A549 (cell line): ENCODE measurements around the gene TTC1. TPM values are rescaled to one million over a fixed set of nuclear protein-coding genes. Genes with fewer than 3 reads are reported as not detected.

Source experiments
- ATAC-seq, 2 experiments: fragments of 200-7000 bp in 1 of 2; fragments of >200 bp in 1 of 2; cut with Nextera tagmentation in 1 of 2; cut with Tn5 transposase in 1 of 2; 3 replicates each; pipeline versions ENCODE4 v1.8.0 to v1.9.1; 2018 to 2020; ENCODE audit warnings: mild to moderate bottlenecking in 1 of 2, moderate library complexity in 1 of 2
- CTCF ChIA-PET: fragments of 300-600 bp; sonication (Branson Sonifier 250); formaldehyde crosslinking; extraction: SDS; loops from one replicate; lab custom pipeline; 2021; ENCODE audit warnings: antibody characterized with exemption, inconsistent platforms; lab: Yijun Ruan, JAX
- POLR2A ChIA-PET: fragments of 350-600 bp; formaldehyde crosslinking; extraction: SDS; loops from one replicate; lab custom pipeline; 2021; ENCODE audit warnings: antibody characterized with exemption, inconsistent platforms; lab: Yijun Ruan, JAX
- DNase-seq, 2 experiments: peaks; one replicate each; pipeline versions ENCODE4 v3.0.0 to v3.0.0-alpha.2; 2011 to 2016; ENCODE audit warnings: low read depth in 1 of 2, low spot score in 1 of 2
- FAIRE-seq: peaks from 2 replicates; lab custom pipeline; 2011; peaks lifted over from hg19 to GRCh38; lab: Jason Lieb, UNC
- H3K27ac ChIP-seq, 2 experiments: fragments of >200 bp; sonication (Bioruptor Twin); formaldehyde crosslinking; 3 replicates each; pipeline ENCODE4 v1.5.1; 2016 to 2017
- H3K4me1 ChIP-seq: fragments of >200 bp; sonication (Bioruptor Twin); formaldehyde crosslinking; 3 replicates; pipeline ENCODE4 v1.6.1; 2016
- H3K4me2 ChIP-seq: fragments of >200 bp; sonication (Bioruptor Twin); formaldehyde crosslinking; 3 replicates; pipeline ENCODE4 v1.6.1; 2016
- H3K4me3 ChIP-seq: fragments of >200 bp; sonication (Bioruptor Twin); formaldehyde crosslinking; 3 replicates; pipeline ENCODE4 v1.5.1; 2016
- H3K9me3 ChIP-seq: fragments of >200 bp; sonication (Bioruptor Twin); formaldehyde crosslinking; 3 replicates; pipeline ENCODE4 v1.6.1; 2016
- ATOH8 ChIP-seq: fragments of 250-450 bp; sonication (Bioruptor Pico); IDR thresholded peaks from 2 replicates; pipeline ENCODE4 v1.5.0; 2020; ENCODE audit warnings: low read depth, mild to moderate bottlenecking, moderate library complexity
- CEBPB ChIP-seq, 2 experiments: fragments of >200 bp in 1 of 2; sonication (Bioruptor Twin) in 1 of 2; formaldehyde crosslinking in 1 of 2; IDR thresholded peaks; 2 replicates each; pipeline ENCODE4 v1.6.1; 2012 to 2016
- CTCF ChIP-seq: fragments of >200 bp; sonication (Bioruptor Twin); formaldehyde crosslinking; IDR thresholded peaks from 3 replicates; pipeline ENCODE4 v1.5.1; 2016
- EHF ChIP-seq: fragments of 250-450 bp; sonication (Bioruptor Pico); IDR thresholded peaks from 2 replicates; pipeline ENCODE4 v1.5.0; 2020; ENCODE audit warnings: mild to moderate bottlenecking
- EP300 ChIP-seq, 2 experiments: fragments of >200 bp; sonication (Bioruptor Twin); formaldehyde crosslinking; IDR thresholded peaks; 2 replicates in 1 of 2; 3 replicates in 1 of 2; pipeline ENCODE4 v1.6.1; 2016 to 2017
- FOSL2 ChIP-seq, 2 experiments: fragments of 450-650 bp in 1 of 2; fragments of >200 bp in 1 of 2; sonication (Bioruptor Twin) in 1 of 2; formaldehyde crosslinking; IDR thresholded peaks; 2 replicates each; pipeline versions ENCODE4 v1.5.0 to v1.6.1; 2016 to 2020; ENCODE audit warnings: mild to moderate bottlenecking in 1 of 2, moderate library complexity in 1 of 2
- KDM1A ChIP-seq: fragments of 200-600 bp; sonication (generic); IDR thresholded peaks from 2 replicates; pipeline ENCODE4 v1.6.1; 2016; ENCODE audit warnings: low read depth, mild to moderate bottlenecking
- MYC ChIP-seq: IDR thresholded peaks from 2 replicates; pipeline ENCODE4 v1.6.1; 2012; ENCODE audit warnings: mild to moderate bottlenecking, inconsistent platforms, low read length, improper control_type of control experiment, borderline replicate concordance
- NFE2L2 ChIP-seq: fragments of 150-350 bp; conservative IDR thresholded peaks from 2 replicates; pipeline ENCODE4 v1.6.1; 2014; ENCODE audit warnings: low read length
- NR3C1 ChIP-seq: fragments of >200 bp; sonication (Bioruptor Twin); formaldehyde crosslinking; IDR thresholded peaks from 3 replicates; pipeline ENCODE4 v1.6.1; 2017
- PHF8 ChIP-seq: fragments of 200-600 bp; sonication (generic); IDR thresholded peaks from 2 replicates; pipeline ENCODE4 v1.6.1; 2016; ENCODE audit warnings: low read depth, mild to moderate bottlenecking, antibody characterized with exemption, moderate library complexity, borderline replicate concordance
- RCOR1 ChIP-seq: fragments of 150-350 bp; IDR thresholded peaks from 2 replicates; pipeline ENCODE4 v1.6.1; 2014; ENCODE audit warnings: antibody characterized with exemption, low read length, low read depth
- ZC3H11A ChIP-seq: fragments of 450-650 bp; IDR thresholded peaks from 2 replicates; pipeline ENCODE4 v1.6.1; 2014; ENCODE audit warnings: antibody characterized with exemption, mild to moderate bottlenecking
- WGBS: methylation state at CpG from one replicate; pipeline ENCODE4 v1.1.6; 2017; ENCODE audit errors: missing lambda C conversion rate; 5-methylcytosine and 5-hydroxymethylcytosine counted together
- polyA plus RNA-seq, 4 experiments: library from polyadenylated mRNA; depleted of rRNA in 3 of 4; stranded (reverse); fragments of >200 nt; fragmentation: RNase III in 1 of 4; extraction: RNeasy Plus Mini Kit Qiagen cat#74134 plus additional on column Dnase treatment in 1 of 4; gene quantifications; 2 replicates in 3 of 4; 3 replicates in 1 of 4; pipeline ENCODE4 v1.2.3, GENCODE V29; 2011 to 2017
- TF ChIP-seq, protein P1 (sequence below): fragments of 250-450 bp; sonication (Bioruptor Pico); IDR thresholded peaks from 2 replicates; pipeline ENCODE4 v1.5.0; 2021; ENCODE audit warnings: mild to moderate bottlenecking, moderate library complexity, borderline replicate concordance
- TF ChIP-seq, protein P2 (sequence below): fragments of >200 bp; sonication (Bioruptor Twin); formaldehyde crosslinking; IDR thresholded peaks from 3 replicates; pipeline ENCODE4 v1.6.1; 2016

Gene TTC1
- polyA plus RNA-seq, 2 of the 4 experiments (the other 2 are of a cell fraction) = 64.9 to 79.7 TPM

DNA sequence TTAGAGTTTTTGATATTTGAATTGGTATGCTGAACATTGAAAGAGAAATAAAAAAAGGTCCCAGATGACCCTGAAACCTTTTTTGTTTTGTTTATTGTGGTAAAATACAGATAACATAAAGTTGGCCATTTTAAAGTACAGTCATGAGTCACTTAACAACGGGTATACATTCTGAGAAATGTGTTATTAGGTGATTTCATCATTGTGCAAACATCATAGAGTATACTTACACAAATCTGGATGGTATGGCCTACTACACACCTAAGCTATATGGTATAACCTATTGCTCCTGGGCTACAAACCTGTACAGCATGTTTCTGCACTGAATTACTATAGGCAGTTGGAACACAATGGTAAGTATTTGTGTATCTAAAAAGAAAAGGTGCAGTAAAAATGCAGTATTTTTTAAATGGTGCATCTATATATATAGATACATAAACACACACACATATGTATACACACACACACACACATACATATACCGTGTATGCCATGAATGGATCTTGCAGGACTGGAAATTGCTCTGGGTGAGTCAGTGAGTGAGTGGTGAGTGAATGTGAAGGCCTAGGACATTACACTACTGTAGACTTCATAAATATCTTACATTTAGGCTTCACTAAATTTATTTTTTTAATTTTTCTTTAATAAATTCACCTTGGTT is 31.0 kb downstream of the TTC1 start:
- FAIRE-seq = no peak
- POLR2A ChIA-PET = no interaction called here
- no peak overlapping the region for H3K4me2 ChIP-seq
- H3K27ac ChIP-seq = no peak overlapping the region
- CTCF ChIA-PET = interaction anchor here (0.6 to 3.4 kb wide), 4 partner anchors 16 to 765 kb away, joined by 3 to 16 read pairs (median 5); no protein-coding TSS in a partner anchor
- no peak for TF ChIP-seq FOSL2 (IDR thresholded peaks at IDR 0.05)
- TF ChIP-seq FOSL2 (CRISPR knock-in tag; IDR thresholded peaks at IDR 0.05) = peak; percentile 9; the same call in 1 of the 2 replicates
- TF ChIP-seq CEBPB (IDR thresholded peaks at IDR 0.05) = no peak
- TF ChIP-seq, all 56 proteins: peak for 1
- no peak for DNase-seq
- Histone ChIP-seq H3K4me1 (peaks cover 6% of the 10 kb centered on the region; the same call in 1 of the 3 replicates), H3K4me3 (no peak overlapping the region), H3K9me3 (no peaks in the 10 kb centered on the region)
- ATAC-seq = no peak
- WGBS = 46% methylated on average over 2 of the region's 2 CpGs

GRCh38 chr5:160040471-160040835 is 31.5 kb downstream of the TTC1 start:
- Histone ChIP-seq H3K4me1 (peaks cover 6% of the 10 kb centered on the region; the same call in 1 of the 3 replicates), H3K4me3 (no peak overlapping the region), H3K9me3 (no peaks in the 10 kb centered on the region), H3K4me2 (no peak overlapping the region), H3K27ac (no peak overlapping the region)
- ChIA-PET CTCF (interaction anchor here (0.6 to 3.4 kb wide), 3 partner anchors 19 to 765 kb away, joined by 3 to 16 read pairs (median 3); no protein-coding TSS in a partner anchor), POLR2A (no interaction called here)
- TF ChIP-seq, protein P1, sequence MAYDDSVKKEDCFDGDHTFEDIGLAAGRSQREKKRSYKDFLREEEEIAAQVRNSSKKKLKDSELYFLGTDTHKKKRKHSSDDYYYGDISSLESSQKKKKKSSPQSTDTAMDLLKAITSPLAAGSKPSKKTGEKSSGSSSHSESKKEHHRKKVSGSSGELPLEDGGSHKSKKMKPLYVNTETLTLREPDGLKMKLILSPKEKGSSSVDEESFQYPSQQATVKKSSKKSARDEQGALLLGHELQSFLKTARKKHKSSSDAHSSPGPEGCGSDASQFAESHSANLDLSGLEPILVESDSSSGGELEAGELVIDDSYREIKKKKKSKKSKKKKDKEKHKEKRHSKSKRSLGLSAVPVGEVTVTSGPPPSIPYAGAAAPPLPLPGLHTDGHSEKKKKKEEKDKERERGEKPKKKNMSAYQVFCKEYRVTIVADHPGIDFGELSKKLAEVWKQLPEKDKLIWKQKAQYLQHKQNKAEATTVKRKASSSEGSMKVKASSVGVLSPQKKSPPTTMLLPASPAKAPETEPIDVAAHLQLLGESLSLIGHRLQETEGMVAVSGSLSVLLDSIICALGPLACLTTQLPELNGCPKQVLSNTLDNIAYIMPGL (CRISPR knock-in tag) = no peak
- no peak for TF ChIP-seq EHF (CRISPR knock-in tag)
- no peak for TF ChIP-seq NFE2L2
- no peak for TF ChIP-seq EP300 (IDR thresholded peaks at IDR 0.05)
- TF ChIP-seq MYC = no peak
- TF ChIP-seq FOSL2 (IDR thresholded peaks at IDR 0.05) = no peak
- no peak for TF ChIP-seq FOSL2 (CRISPR knock-in tag; IDR thresholded peaks at IDR 0.05)
- TF ChIP-seq CTCF = no peak
- no peak for TF ChIP-seq PHF8
- TF ChIP-seq RCOR1 = no peak
- TF ChIP-seq NR3C1 = no peak
- TF ChIP-seq, protein P2, sequence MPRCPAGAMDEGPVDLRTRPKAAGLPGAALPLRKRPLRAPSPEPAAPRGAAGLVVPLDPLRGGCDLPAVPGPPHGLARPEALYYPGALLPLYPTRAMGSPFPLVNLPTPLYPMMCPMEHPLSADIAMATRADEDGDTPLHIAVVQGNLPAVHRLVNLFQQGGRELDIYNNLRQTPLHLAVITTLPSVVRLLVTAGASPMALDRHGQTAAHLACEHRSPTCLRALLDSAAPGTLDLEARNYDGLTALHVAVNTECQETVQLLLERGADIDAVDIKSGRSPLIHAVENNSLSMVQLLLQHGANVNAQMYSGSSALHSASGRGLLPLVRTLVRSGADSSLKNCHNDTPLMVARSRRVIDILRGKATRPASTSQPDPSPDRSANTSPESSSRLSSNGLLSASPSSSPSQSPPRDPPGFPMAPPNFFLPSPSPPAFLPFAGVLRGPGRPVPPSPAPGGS = no peak
- ATAC-seq (no peak), FAIRE-seq (no peak), DNase-seq (no peak)
- 92% methylated on average over 2 of the region's 2 CpGs for WGBS

DNA sequence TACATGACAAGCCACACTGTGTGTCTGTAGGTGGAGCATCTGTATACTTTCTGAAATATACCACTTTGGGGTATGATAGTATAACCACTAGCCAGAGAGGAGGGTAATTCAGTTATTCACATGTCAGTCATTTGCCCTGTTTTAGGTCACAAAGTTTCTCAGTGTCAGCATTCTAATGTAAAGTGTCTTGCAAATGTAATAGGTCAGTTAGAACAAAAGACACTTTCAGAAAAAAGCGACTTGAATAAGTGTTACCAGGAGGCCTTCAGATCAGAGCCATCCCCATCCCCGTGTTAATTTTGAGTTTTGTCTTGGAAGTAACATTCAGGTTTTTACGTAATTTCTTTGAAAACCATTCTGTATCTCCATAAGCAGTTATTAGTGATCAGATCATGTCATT is 33.7 kb downstream of the TTC1 start:
- no peak for TF ChIP-seq ZC3H11A
- no peak for TF ChIP-seq KDM1A
- TF ChIP-seq ATOH8 = no peak
- TF ChIP-seq, all 56 proteins: peak for 0
- 89% methylated on average over 3 of the region's 3 CpGs for WGBS
- POLR2A ChIA-PET = no interaction called here
- H3K4me3 ChIP-seq = no peak overlapping the region
- no peak for ATAC-seq
- CTCF ChIA-PET = interaction anchor here (1.2 kb wide), 1 partner anchor 21 kb away, joined by 3 read pairs; no protein-coding TSS in a partner anchor
- no peaks in the 10 kb centered on the region for H3K9me3 ChIP-seq
- DNase-seq = no peak
- peaks cover 6% of the 10 kb centered on the region; the same call in 1 of the 3 replicates for H3K4me1 ChIP-seq
- FAIRE-seq = no peak
- no peak overlapping the region for H3K4me2 ChIP-seq
- H3K27ac ChIP-seq = no peak overlapping the region
